Neural crest cell (in vitro differentiated cells): ENCODE data around the gene KLF5. TPM values are rescaled to one million over a fixed set of nuclear protein-coding genes. Genes with fewer than 3 reads are reported as not detected.

ENCODE experiments used
- DNase-seq: peaks from one replicate; pipeline ENCODE4 v3.0.0; 2021; ENCODE audit warnings: low read depth, mixed read lengths, low spot score
- H3K27ac Mint-ChIP-seq: one replicate; pipeline ENCODE4 v1.8.0; 2021; ENCODE audit warnings: mild to moderate bottlenecking, mixed read lengths; ENCODE audit not compliant: unreplicated experiment
- H3K27me3 Mint-ChIP-seq: 2 replicates; pipeline ENCODE4 v1.8.0; 2021; ENCODE audit warnings: low read depth, mild to moderate bottlenecking, mixed read lengths
- H3K36me3 Mint-ChIP-seq: 2 replicates; pipeline ENCODE4 v1.8.0; 2021; ENCODE audit warnings: low read depth, mild to moderate bottlenecking, mixed read lengths
- H3K4me1 Mint-ChIP-seq: 2 replicates; pipeline ENCODE4 v1.8.0; 2021; ENCODE audit warnings: mixed read lengths
- H3K4me3 Mint-ChIP-seq: one replicate; pipeline ENCODE4 v1.8.0; 2021; ENCODE audit warnings: mild to moderate bottlenecking, mixed read lengths
- H3K9me3 Mint-ChIP-seq: 2 replicates; pipeline ENCODE4 v1.8.0; 2021; ENCODE audit warnings: mixed read lengths
- CTCF ChIP-seq: fragments of 200-600 bp; sonication (generic); conservative IDR thresholded peaks from 2 replicates; pipeline ENCODE4 v1.5.0; 2021; ENCODE audit warnings: antibody characterized with exemption, mild to moderate bottlenecking
- total RNA-seq: library from RNA; stranded (reverse); gene quantifications from 2 replicates; pipeline ENCODE4 v1.2.1, GENCODE V29; 2021

The KLF5 gene
- total RNA-seq, 1 donor from 2014 or later = 0.44 TPM

GRCh38 chr13:73056565-73056962 is 2.2 kb upstream of the KLF5 start:
- H3K27me3 Mint-ChIP-seq = peaks cover 62% of the 10 kb centered on the region
- no peak overlapping the region for H3K4me3 Mint-ChIP-seq
- no peak for DNase-seq
- H3K27ac Mint-ChIP-seq = no peak overlapping the region
- peaks cover 25% of the 10 kb centered on the region for H3K4me1 Mint-ChIP-seq
- no peaks in the 10 kb centered on the region for H3K9me3 Mint-ChIP-seq
- no peaks in the 10 kb centered on the region for H3K36me3 Mint-ChIP-seq
- TF ChIP-seq CTCF = no peak

- H3K36me3 Mint-ChIP-seq = no peaks in the 10 kb centered on the region
- peaks cover 25% of the 10 kb centered on the region for H3K4me1 Mint-ChIP-seq
- no peaks in the 10 kb centered on the region for H3K9me3 Mint-ChIP-seq
- peak overlapping the region; percentile 91 for H3K4me3 Mint-ChIP-seq
- DNase-seq = no peak
- H3K27me3 Mint-ChIP-seq = peaks cover 72% of the 10 kb centered on the region
- H3K27ac Mint-ChIP-seq = no peak overlapping the region
- no peak for TF ChIP-seq CTCF
Measured at GRCh38 chr13:73057284-73058063, 1.3 kb upstream of the KLF5 start.

DNA sequence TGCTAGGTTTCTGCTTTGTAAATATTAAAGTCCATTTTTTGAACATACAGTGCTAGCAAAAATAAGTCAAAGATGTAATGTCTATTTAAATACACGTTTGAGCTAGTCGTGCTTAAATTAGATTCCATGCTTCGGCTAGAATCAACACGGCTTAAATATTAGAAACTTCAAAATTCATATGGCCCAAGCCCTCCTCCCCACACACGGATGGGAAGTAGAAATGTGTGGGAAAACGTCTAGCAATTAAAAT is 816 bp upstream of the KLF5 start:
- Mint-ChIP-seq H3K4me3 (peak overlapping the region; percentile 91), H3K27ac (no peak overlapping the region), H3K9me3 (no peaks in the 10 kb centered on the region), H3K36me3 (no peaks in the 10 kb centered on the region), H3K27me3 (peaks cover 77% of the 10 kb centered on the region), H3K4me1 (peaks cover 25% of the 10 kb centered on the region)
- TF ChIP-seq CTCF = no peak
- DNase-seq = no peak

DNA sequence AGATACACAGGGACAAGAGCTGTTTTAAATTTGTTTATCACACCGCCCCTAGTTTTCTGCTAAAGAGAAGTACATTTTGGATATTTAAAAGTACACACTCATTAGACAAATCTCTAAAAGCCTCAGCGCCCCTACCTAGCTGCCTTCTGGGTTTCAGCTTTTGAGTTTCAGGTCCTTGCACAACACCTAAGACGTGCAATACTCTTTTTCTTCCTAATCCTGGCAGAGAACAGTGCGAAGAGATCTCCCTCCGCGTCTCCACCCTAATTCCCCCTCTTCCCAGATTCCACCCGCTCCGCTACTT is 421 bp upstream of the KLF5 start:
- no peak for TF ChIP-seq CTCF
- H3K4me3 Mint-ChIP-seq = peak overlapping the region; percentile 91
- no peak overlapping the region for H3K27ac Mint-ChIP-seq
- H3K9me3 Mint-ChIP-seq = no peaks in the 10 kb centered on the region
- peaks cover 79% of the 10 kb centered on the region for H3K27me3 Mint-ChIP-seq
- H3K36me3 Mint-ChIP-seq = no peaks in the 10 kb centered on the region
- DNase-seq = no peak
- H3K4me1 Mint-ChIP-seq = peaks cover 25% of the 10 kb centered on the region

DNA sequence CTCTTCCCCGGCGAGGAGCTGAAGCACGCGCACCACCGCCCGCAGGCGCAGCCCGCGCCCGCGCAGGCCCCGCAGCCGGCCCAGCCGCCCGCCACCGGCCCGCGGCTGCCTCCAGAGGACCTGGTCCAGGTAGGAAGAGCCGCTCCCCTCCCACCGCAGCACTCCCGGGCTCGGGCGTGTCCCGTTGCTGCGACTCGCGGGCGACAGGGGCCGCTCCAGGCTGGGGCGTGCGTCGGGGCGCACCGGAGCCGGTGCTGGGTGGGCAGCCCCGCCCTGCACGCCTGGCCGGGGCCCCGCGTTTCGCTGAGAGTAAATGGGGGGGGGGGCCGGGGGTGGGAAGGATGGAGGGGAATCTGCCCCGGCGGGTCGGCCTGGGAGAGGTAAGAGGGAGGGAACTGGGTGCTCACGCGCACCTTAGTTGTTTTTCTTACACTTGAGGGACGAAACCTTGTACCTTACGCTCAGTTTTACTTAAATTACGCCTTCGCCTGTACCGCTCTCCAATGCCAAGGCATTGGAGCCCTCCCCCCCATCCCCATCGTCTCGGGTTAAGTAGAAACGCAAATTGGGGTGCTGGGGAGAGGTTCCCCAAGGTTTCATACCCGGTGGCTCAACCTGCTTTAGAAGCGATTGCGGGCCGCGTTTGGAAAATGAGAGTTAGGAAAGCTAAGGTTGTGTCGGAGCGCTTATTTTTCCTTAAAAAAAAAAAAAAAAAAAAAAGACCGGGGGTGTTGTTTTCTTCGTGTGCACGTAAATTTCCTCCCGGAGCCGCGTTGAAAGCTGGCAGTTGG is 850 bp downstream of the KLF5 start:
- Mint-ChIP-seq H3K9me3 (no peaks in the 10 kb centered on the region), H3K27me3 (peaks cover 80% of the 10 kb centered on the region), H3K4me1 (peaks cover 23% of the 10 kb centered on the region), H3K36me3 (no peaks in the 10 kb centered on the region), H3K4me3 (peak overlapping the region; percentile 87), H3K27ac (no peak overlapping the region)
- peak; percentile 31 for DNase-seq
- no peak for TF ChIP-seq CTCF
